CD8-positive, alpha-beta memory T cell (primary cell): ENCODE results near the gene PRR19. TPM values are rescaled to one million over a fixed set of nuclear protein-coding genes. Genes with fewer than 3 reads are reported as not detected.

Experiments used
- CTCF ChIA-PET: fragments of 350-600 bp; sonication (Branson Sonifier 250); formaldehyde crosslinking; loops from one replicate; lab custom pipeline; 2021; ENCODE audit warnings: antibody characterized with exemption; lab: Charles Lee
- POLR2A ChIA-PET: fragments of 350-600 bp; sonication (Branson Sonifier 250); formaldehyde crosslinking; loops from one replicate; lab custom pipeline; 2021; ENCODE audit warnings: antibody characterized with exemption; lab: Charles Lee
- DNase-seq, 5 donors: peaks; one replicate each; pipeline versions ENCODE4 v3.0.0 to v3.0.0-alpha.2; 2020 to 2022; ENCODE audit warnings: mixed read lengths in 1 of 5
- H3K27ac ChIP-seq: one replicate; pipeline ENCODE4 v1.7.0; 2013; ENCODE audit warnings: low read depth, mild to moderate bottlenecking, low read length, moderate library complexity
- H3K27me3 ChIP-seq: 2 replicates; pipeline ENCODE4 v1.7.0; 2013; ENCODE audit warnings: low read length, mild to moderate bottlenecking; ENCODE audit not compliant: insufficient read depth, poor library complexity, severe bottlenecking
- H3K36me3 ChIP-seq: 2 replicates; pipeline ENCODE4 v1.7.0; 2013; ENCODE audit warnings: mild to moderate bottlenecking, low read length, moderate library complexity; ENCODE audit not compliant: insufficient read depth
- H3K4me1 ChIP-seq: 2 replicates; pipeline ENCODE4 v1.7.0; 2013; ENCODE audit warnings: mild to moderate bottlenecking, low read length, moderate library complexity; ENCODE audit not compliant: insufficient read depth
- H3K4me3 ChIP-seq: 2 replicates; pipeline ENCODE4 v1.7.0; 2013; ENCODE audit warnings: mild to moderate bottlenecking, low read length
- H3K9me3 ChIP-seq: 2 replicates; pipeline ENCODE4 v1.7.0; 2013; ENCODE audit warnings: mild to moderate bottlenecking, low read length
- H3K27ac Mint-ChIP-seq, 8 donors: one replicate each; pipeline ENCODE4 v1.8.0; 2020 to 2021; ENCODE audit warnings: mixed read lengths in 8 of 8, mild to moderate bottlenecking in 6 of 8, inconsistent platforms in 3 of 8, moderate library complexity in 3 of 8
- H3K27me3 Mint-ChIP-seq, 2 donors: one replicate each; pipeline ENCODE4 v1.8.0; 2020 to 2021; ENCODE audit warnings: mixed read lengths in 2 of 2, mild to moderate bottlenecking in 1 of 2, moderate library complexity in 1 of 2
- H3K36me3 Mint-ChIP-seq, 3 donors: one replicate each; pipeline ENCODE4 v1.8.0; 2020 to 2021; ENCODE audit warnings: mixed read lengths in 3 of 3, inconsistent platforms in 1 of 3, mild to moderate bottlenecking in 1 of 3
- H3K4me1 Mint-ChIP-seq, 3 donors: one replicate each; pipeline ENCODE4 v1.8.0; 2020 to 2021; ENCODE audit warnings: mixed read lengths in 3 of 3, inconsistent platforms in 1 of 3, mild to moderate bottlenecking in 1 of 3
- H3K4me3 Mint-ChIP-seq, 7 donors: one replicate each; pipeline ENCODE4 v1.8.0; 2020 to 2021; ENCODE audit warnings: mixed read lengths in 7 of 7, mild to moderate bottlenecking in 6 of 7, moderate library complexity in 4 of 7, inconsistent platforms in 2 of 7
- H3K9me3 Mint-ChIP-seq, 5 donors: one replicate each; pipeline ENCODE4 v1.8.0; 2020 to 2022; ENCODE audit warnings: mixed read lengths in 5 of 5, mild to moderate bottlenecking in 3 of 5, moderate library complexity in 2 of 5, inconsistent platforms in 1 of 5
- polyA plus RNA-seq: library from polyadenylated mRNA; unstranded; fragments of 300-500 nt; fragmentation: Illumina TruSeq; gene quantifications from one replicate; pipeline ENCODE4 v1.2.3, GENCODE V29; 2021
- total RNA-seq, 2 experiments: library from RNA; stranded (reverse); gene quantifications; one replicate each; pipeline ENCODE4 v1.2.3, GENCODE V29; 2021

PRR19 gene
- total and polyA plus RNA-seq, 3 experiments from 2014 or later: 0.64 to 1.0 (median 0.73) TPM

DNA sequence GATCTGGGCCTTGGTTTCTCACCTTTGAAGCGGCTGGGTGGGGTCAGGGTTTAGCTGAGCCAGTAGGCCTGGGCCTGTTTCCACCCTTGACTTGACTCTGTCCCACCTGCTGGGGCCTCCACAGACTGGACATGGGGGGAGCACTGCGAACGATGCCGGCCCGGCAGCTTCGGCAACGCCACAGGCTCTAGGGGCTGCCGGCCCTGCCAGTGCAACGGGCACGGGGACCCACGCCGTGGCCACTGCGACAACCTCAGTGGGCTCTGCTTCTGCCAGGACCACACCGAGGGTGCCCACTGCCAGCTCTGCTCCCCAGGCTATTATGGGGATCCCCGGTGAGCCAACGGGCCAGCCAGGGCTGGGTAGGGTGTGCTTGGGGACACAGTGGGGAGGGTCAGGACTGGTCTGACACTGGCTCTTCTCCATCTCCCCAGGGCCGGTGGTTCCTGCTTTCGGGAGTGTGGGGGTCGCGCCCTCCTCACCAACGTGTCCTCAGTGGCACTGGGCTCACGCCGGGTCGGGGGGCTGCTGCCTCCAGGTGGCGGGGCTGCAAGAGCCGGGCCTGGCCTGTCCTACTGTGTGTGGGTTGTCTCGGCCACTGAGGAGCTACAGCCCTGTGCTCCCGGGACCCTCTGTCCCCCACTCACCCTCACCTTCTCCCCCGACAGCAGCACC, 51.5 kb downstream of the PRR19 start:
- POLR2A ChIA-PET: no interaction called here
- H3K27me3 Mint-ChIP-seq: no peaks in the 10 kb centered on the region
- Histone ChIP-seq H3K4me3 (no peak overlapping the region), H3K4me1 (no peaks in the 10 kb centered on the region), H3K27ac (no peak overlapping the region), H3K36me3 (no peaks in the 10 kb centered on the region), H3K9me3 (no peaks in the 10 kb centered on the region), H3K27me3 (no peaks in the 10 kb centered on the region)
- no peaks in the 10 kb centered on the region for H3K9me3 Mint-ChIP-seq
- H3K4me1 Mint-ChIP-seq: peaks cover 0 to 3% (median 0%) of the 10 kb centered on the region in 3 donors
- H3K27ac Mint-ChIP-seq: no peak overlapping the region
- no peak overlapping the region for H3K4me3 Mint-ChIP-seq
- CTCF ChIA-PET: no interaction called here
- DNase-seq: no peak
- H3K36me3 Mint-ChIP-seq: peaks cover 0 to 27% (median 7%) of the 10 kb centered on the region in 3 donors

DNA sequence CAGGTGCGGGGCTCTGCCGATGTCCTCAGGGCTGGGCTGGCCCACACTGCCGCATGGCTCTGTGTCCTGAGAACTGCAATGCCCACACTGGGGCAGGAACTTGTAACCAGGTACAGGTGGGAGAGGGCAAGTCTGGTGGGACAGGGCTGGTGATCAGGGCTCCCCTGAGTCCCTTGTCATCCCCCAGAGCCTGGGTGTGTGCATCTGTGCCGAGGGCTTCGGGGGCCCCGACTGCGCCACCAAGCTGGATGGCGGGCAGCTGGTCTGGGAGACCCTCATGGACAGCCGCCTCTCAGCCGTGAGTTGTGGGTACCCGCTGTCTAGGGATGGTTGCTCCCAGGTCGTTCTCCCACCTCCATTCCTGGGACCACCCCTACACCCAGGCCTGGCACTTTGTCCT, 54.0 kb downstream of the PRR19 start:
- Mint-ChIP-seq H3K4me1 (peaks cover 0 to 3% (median 0%) of the 10 kb centered on the region in 3 donors), H3K36me3 (peaks cover 0 to 33% (median 5%) of the 10 kb centered on the region in 3 donors), H3K27ac (peak overlapping the region in 1 of 8 donors; percentile 38), H3K27me3 (no peaks in the 10 kb centered on the region), H3K9me3 (no peaks in the 10 kb centered on the region), H3K4me3 (no peak overlapping the region)
- H3K4me1 ChIP-seq: no peaks in the 10 kb centered on the region
- H3K27me3 ChIP-seq: no peaks in the 10 kb centered on the region
- ChIA-PET CTCF (no interaction called here), POLR2A (no interaction called here)
- no peaks in the 10 kb centered on the region for H3K9me3 ChIP-seq
- DNase-seq: no peak
- H3K27ac ChIP-seq: no peak overlapping the region
- no peaks in the 10 kb centered on the region for H3K36me3 ChIP-seq
- no peak overlapping the region for H3K4me3 ChIP-seq

DNA sequence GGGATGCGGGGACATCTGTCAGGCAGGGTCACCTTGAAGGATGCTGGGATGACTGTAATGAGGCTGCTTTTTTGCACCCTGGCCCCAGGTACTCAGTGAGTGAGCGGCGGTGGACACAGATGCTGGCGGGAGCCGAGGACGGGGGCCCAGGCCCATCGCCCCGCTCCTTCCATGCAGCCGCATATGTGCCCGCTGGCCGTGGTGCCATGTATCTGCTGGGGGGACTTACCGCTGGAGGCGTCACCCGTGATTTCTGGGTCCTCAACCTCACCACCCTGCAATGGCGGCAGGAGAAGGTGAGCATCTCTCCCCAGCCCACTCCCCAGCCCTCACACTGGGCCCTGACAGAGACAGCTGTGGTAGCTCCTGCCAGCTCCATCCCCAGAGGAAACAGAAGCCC, 54.8 kb downstream of the PRR19 start:
- Mint-ChIP-seq H3K27ac (no peak overlapping the region), H3K27me3 (no peaks in the 10 kb centered on the region), H3K9me3 (no peaks in the 10 kb centered on the region), H3K4me3 (no peak overlapping the region), H3K36me3 (peaks cover 0 to 34% (median 5%) of the 10 kb centered on the region in 3 donors), H3K4me1 (peaks cover 0 to 3% (median 0%) of the 10 kb centered on the region in 3 donors)
- Histone ChIP-seq H3K27ac (no peak overlapping the region), H3K27me3 (no peaks in the 10 kb centered on the region), H3K4me1 (no peaks in the 10 kb centered on the region), H3K4me3 (no peak overlapping the region), H3K9me3 (no peaks in the 10 kb centered on the region), H3K36me3 (no peaks in the 10 kb centered on the region)
- CTCF ChIA-PET: interaction anchor here (1.0 kb wide), 1 partner anchor 30 kb away, joined by 3 read pairs; no protein-coding TSS in a partner anchor
- no peak for DNase-seq
- POLR2A ChIA-PET: no interaction called here

DNA sequence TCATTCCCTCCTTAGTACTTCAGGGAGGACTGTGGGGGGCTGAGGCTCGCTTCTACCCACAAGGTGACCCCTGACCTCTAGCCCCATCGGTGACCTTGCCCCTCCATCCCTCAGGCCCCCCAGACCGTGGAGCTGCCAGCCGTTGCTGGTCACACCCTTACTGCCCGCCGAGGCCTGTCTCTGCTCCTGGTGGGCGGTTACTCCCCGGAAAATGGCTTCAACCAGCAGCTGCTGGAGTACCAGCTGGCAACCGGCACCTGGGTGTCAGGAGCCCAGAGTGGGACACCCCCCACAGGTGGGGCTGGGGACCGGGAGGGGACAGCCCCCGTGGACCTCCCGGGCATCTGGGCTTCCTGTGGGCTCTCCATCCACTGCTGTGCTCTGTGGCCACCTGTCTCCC, 55.4 kb downstream of the PRR19 start:
- no peak for DNase-seq
- no peak overlapping the region for H3K4me3 Mint-ChIP-seq
- Histone ChIP-seq H3K27me3 (no peaks in the 10 kb centered on the region), H3K36me3 (no peaks in the 10 kb centered on the region), H3K4me3 (no peak overlapping the region), H3K27ac (no peak overlapping the region), H3K4me1 (no peaks in the 10 kb centered on the region), H3K9me3 (no peaks in the 10 kb centered on the region)
- H3K27me3 Mint-ChIP-seq: no peaks in the 10 kb centered on the region
- H3K36me3 Mint-ChIP-seq: peaks cover 0 to 32% (median 2%) of the 10 kb centered on the region in 3 donors
- H3K27ac Mint-ChIP-seq: no peak overlapping the region
- CTCF ChIA-PET: interaction anchor here (1.0 kb wide), 1 partner anchor 30 kb away, joined by 3 read pairs; no protein-coding TSS in a partner anchor
- POLR2A ChIA-PET: no interaction called here
- no peaks in the 10 kb centered on the region for H3K9me3 Mint-ChIP-seq
- H3K4me1 Mint-ChIP-seq: no peaks in the 10 kb centered on the region

Other genes with a start within 250 kb of the PRR19 start
- under 1 TPM; 0.31 to 0.39 TPM for gene GRIK5, start 231.9 kb upstream of the PRR19 start, total RNA-seq
- gene GRIK5, start 231.9 kb upstream of the PRR19 start, polyA plus RNA-seq: not detected
- gene ZNF574, start 226.0 kb upstream of the PRR19 start, total RNA-seq: 10 to 100 TPM; 18.8 to 21.9 TPM
- 24.9 TPM for gene ZNF574, start 226.0 kb upstream of the PRR19 start, polyA plus RNA-seq
- gene POU2F2, start 169.7 kb upstream of the PRR19 start, total RNA-seq: 10 to 100 TPM; 46.7 to 47.9 TPM
- 8.5 TPM for gene POU2F2, start 169.7 kb upstream of the PRR19 start, polyA plus RNA-seq
- gene DEDD2, start 84.5 kb upstream of the PRR19 start, total RNA-seq: 10 to 100 TPM; 30.0 to 32.7 TPM
- 163 TPM for gene DEDD2, start 84.5 kb upstream of the PRR19 start, polyA plus RNA-seq
- gene ZNF526, start 81.8 kb upstream of the PRR19 start, total RNA-seq: 10 to 100 TPM; 18.4 to 20.5 TPM
- 9.0 TPM for gene ZNF526, start 81.8 kb upstream of the PRR19 start, polyA plus RNA-seq
- 10 to 100 TPM; 52.9 to 53.5 TPM for gene GSK3A, start 59.5 kb upstream of the PRR19 start, total RNA-seq
- 23.8 TPM for gene GSK3A, start 59.5 kb upstream of the PRR19 start, polyA plus RNA-seq
- gene ERF, start 47.0 kb upstream of the PRR19 start, total RNA-seq: 10 to 100 TPM; 58.7 to 64.7 TPM
- 5.1 TPM for gene ERF, start 47.0 kb upstream of the PRR19 start, polyA plus RNA-seq
- gene CIC, start 32.9 kb upstream of the PRR19 start, total RNA-seq: 10 to 100 TPM; 53.9 to 60.4 TPM
- gene CIC, start 32.9 kb upstream of the PRR19 start, polyA plus RNA-seq: 2.7 TPM
- gene PAFAH1B3, start 492 bp downstream of the PRR19 start, total RNA-seq: 10 to 100 TPM; 48.1 to 48.9 TPM
- 36.9 TPM for gene PAFAH1B3, start 492 bp downstream of the PRR19 start, polyA plus RNA-seq
- under 1 TPM in 1 of 2 experiments, not detected in 1; 0.15 TPM for gene TMEM145, start 11.2 kb downstream of the PRR19 start, total RNA-seq
- not detected for gene TMEM145, start 11.2 kb downstream of the PRR19 start, polyA plus RNA-seq
- gene MEGF8, start 23.5 kb downstream of the PRR19 start, total RNA-seq: 10 to 100 TPM; 10.2 to 10.6 TPM
- 0.41 TPM for gene MEGF8, start 23.5 kb downstream of the PRR19 start, polyA plus RNA-seq
- not detected for gene CNFN, start 88.2 kb downstream of the PRR19 start, total RNA-seq
- gene CNFN, start 88.2 kb downstream of the PRR19 start, polyA plus RNA-seq: not detected
- 10 to 100 TPM; 22.2 to 22.7 TPM for gene LIPE, start 125.3 kb downstream of the PRR19 start, total RNA-seq
- gene LIPE, start 125.3 kb downstream of the PRR19 start, polyA plus RNA-seq: 5.0 TPM
- gene CXCL17, start 140.8 kb downstream of the PRR19 start, total RNA-seq: not detected
- not detected for gene CXCL17, start 140.8 kb downstream of the PRR19 start, polyA plus RNA-seq
- gene CEACAM1, start 226.3 kb downstream of the PRR19 start, total RNA-seq: under 1 TPM; 0.46 to 0.78 TPM
- 0.15 TPM for gene CEACAM1, start 226.3 kb downstream of the PRR19 start, polyA plus RNA-seq